GM19328 (cell line): ENCODE results near the gene USP19.

Source experiments
- ATAC-seq: cut with Tn5 transposase; IDR thresholded peaks from one replicate; pipeline ENCODE4 v1.9.1; 2021; ENCODE audit warnings: mild to moderate bottlenecking, moderate library complexity; ENCODE audit not compliant: unreplicated experiment

The USP19 gene

GRCh38 chr3:49120438-49121131 is at the start of gene USP19:
TSS of gene USP19 (minus strand) at chr3:49120823. CDS start at chr3:49119145, 1,678 bp downstream.
- peak; percentile 77 for ATAC-seq

GRCh38 chr3:49166752-49167556 is 46.3 kb upstream of the USP19 start:
- no peak for ATAC-seq

GRCh38 chr3:49165771-49166751 is 45.4 kb upstream of the USP19 start, which contains the start of gene CCDC71:
TSS of gene CCDC71 (minus strand) at chr3:49166331. CDS start at chr3:49164208, 2,123 bp downstream.
- peak; percentile 64 for ATAC-seq

GRCh38 chr3:49164983-49165720 is 44.5 kb upstream of the USP19 start:
- ATAC-seq = no peak

GRCh38 chr3:49163609-49164008 is 43.0 kb upstream of the USP19 start:
- ATAC-seq = no peak

GRCh38 chr3:49162751-49163419 is 42.3 kb upstream of the USP19 start:
- ATAC-seq = no peak

- ATAC-seq = no peak
Observed at GRCh38 chr3:49161808-49162530, 41.3 kb upstream of the USP19 start.

- ATAC-seq = no peak
Observed at GRCh38 chr3:49161197-49161596, 40.6 kb upstream of the USP19 start.

GRCh38 chr3:49158792-49159191 is 38.2 kb upstream of the USP19 start:
- no peak for ATAC-seq

GRCh38 chr3:49158103-49158709 is 37.6 kb upstream of the USP19 start:
- no peak for ATAC-seq

GRCh38 chr3:49157289-49157688 is 36.7 kb upstream of the USP19 start:
- ATAC-seq = no peak

- no peak for ATAC-seq
Observed at GRCh38 chr3:49153349-49153912, 32.8 kb upstream of the USP19 start.

GRCh38 chr3:49151610-49152009 is 31.0 kb upstream of the USP19 start:
- no peak for ATAC-seq

- ATAC-seq = no peak
Observed at GRCh38 chr3:49148159-49148558, 27.5 kb upstream of the USP19 start.

- no peak for ATAC-seq
Observed at GRCh38 chr3:49140080-49140479, 19.5 kb upstream of the USP19 start.

- ATAC-seq = no peak
Observed at GRCh38 chr3:49135499-49135898, 14.9 kb upstream of the USP19 start.

- ATAC-seq = no peak
Observed at GRCh38 chr3:49134471-49135265, 14.0 kb upstream of the USP19 start.
